Ascending aorta (tissue), 2 donors: ENCODE results near the gene PAX4. TPM values are rescaled to one million over a fixed set of nuclear protein-coding genes. Genes with fewer than 3 reads are reported as not detected.

Source experiments
- DNase-seq, 2 donors: peaks; one replicate each; pipeline ENCODE4 v3.0.0-alpha.2; 2019; ENCODE audit warnings: low spot score in 2 of 2
- H3K27ac ChIP-seq, 2 donors: fragments of 200-600 bp; sonication (generic); one replicate each; pipeline ENCODE4 v1.5.1; 2016 to 2017; ENCODE audit warnings: mild to moderate bottlenecking in 1 of 2
- H3K27me3 ChIP-seq: fragments of 200-600 bp; sonication (generic); one replicate; pipeline ENCODE4 v1.5.1; 2017
- H3K36me3 ChIP-seq, 2 donors: fragments of 200-600 bp; sonication (generic); one replicate each; pipeline ENCODE4 v1.5.1; 2016
- H3K4me1 ChIP-seq, 2 donors: fragments of 200-600 bp; sonication (generic); one replicate each; pipeline ENCODE4 v1.5.1; 2016 to 2017; ENCODE audit warnings: mild to moderate bottlenecking in 1 of 2
- H3K4me3 ChIP-seq, 2 donors: fragments of 200-600 bp; sonication (generic); one replicate each; pipeline ENCODE4 v1.5.1; 2016 to 2017; ENCODE audit warnings: mild to moderate bottlenecking in 1 of 2
- H3K9me3 ChIP-seq, 2 donors: fragments of 200-600 bp; sonication (generic); one replicate each; pipeline ENCODE4 v1.5.1; 2016
- intact Hi-C: fragments of 100-400 bp; cut with DNase I; formaldehyde crosslinking; loops from one replicate; pipeline ENCODE4 v1.15.1; 2023
- total RNA-seq: library from RNA; depleted of rRNA; stranded (reverse); fragments of >200 nt; gene quantifications from one replicate; pipeline ENCODE4 v1.1.0, GENCODE V29; 2016
- TF ChIP-seq, protein P1 (sequence below), 3 experiments: fragments of 200-600 bp in 2 of 3; fragments of 450-650 bp in 1 of 3; sonication (generic) in 2 of 3; IDR thresholded peaks; one replicate each; pipeline ENCODE4 v1.5.1; 2016 to 2019; ENCODE audit warnings: antibody characterized with exemption in 3 of 3, mild to moderate bottlenecking in 1 of 3, moderate library complexity in 1 of 3

Gene PAX4
- total RNA-seq, 1 donor from 2014 or later = not detected

DNA sequence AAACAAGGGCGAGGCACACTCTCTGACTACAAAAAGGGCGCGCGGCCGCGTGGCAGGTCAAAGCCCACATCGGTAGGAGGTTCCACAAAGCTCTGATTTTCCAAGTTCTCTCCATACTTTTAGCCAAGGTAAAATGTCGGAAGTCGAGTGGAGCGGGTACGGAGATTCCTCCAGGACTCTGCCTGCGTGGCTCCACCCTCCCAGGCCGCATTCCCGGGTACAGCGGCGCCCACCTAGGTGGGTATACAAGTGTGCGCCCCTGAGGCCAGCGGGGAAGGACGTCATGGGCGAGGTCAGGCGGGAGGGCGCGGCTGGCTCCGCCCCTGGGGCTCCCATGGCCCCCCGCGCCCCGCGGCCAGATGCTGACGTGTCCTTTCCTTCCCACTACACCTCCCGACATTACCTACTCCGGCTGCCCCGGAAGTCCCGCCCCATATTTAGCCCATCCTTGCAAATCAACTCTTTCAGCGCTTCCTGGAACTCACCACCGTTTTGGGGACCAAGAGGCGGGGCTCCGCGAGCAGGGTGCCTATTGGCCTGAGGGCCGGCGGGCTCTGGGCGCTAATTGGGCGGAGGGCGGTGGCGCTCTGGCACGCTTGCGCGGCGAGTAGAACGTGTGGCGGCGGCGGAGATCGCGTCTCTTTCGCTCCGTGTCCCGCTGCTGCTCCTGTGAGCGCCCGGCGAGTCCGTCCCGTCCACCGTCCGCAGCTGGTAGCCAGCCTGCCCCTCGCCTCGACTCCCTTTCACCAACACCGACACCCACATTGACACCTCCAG is 33.8 kb upstream of the PAX4 start, which contains the start of gene SND1:
TSS of gene SND1 (plus strand) at position 639 of the 777 bp plus-strand sequence. CDS start 180 bp downstream, outside the sequence.
- TF ChIP-seq, protein P1, sequence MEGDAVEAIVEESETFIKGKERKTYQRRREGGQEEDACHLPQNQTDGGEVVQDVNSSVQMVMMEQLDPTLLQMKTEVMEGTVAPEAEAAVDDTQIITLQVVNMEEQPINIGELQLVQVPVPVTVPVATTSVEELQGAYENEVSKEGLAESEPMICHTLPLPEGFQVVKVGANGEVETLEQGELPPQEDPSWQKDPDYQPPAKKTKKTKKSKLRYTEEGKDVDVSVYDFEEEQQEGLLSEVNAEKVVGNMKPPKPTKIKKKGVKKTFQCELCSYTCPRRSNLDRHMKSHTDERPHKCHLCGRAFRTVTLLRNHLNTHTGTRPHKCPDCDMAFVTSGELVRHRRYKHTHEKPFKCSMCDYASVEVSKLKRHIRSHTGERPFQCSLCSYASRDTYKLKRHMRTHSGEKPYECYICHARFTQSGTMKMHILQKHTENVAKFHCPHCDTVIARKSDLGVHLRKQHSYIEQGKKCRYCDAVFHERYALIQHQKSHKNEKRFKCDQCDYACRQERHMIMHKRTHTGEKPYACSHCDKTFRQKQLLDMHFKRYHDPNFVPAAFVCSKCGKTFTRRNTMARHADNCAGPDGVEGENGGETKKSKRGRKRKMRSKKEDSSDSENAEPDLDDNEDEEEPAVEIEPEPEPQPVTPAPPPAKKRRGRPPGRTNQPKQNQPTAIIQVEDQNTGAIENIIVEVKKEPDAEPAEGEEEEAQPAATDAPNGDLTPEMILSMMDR (IDR thresholded peaks at IDR 0.05) = no peak
- peak within 1 kb of the TSS; percentile 93 to 96 for H3K27ac ChIP-seq
- H3K27me3 ChIP-seq = no peaks in the 10 kb centered on the region
- no peaks in the 10 kb centered on the region for H3K9me3 ChIP-seq
- DNase-seq = peak; percentile 99 to 100
- peak within 1 kb of the TSS; percentile 73 to 89 for H3K4me3 ChIP-seq
- intact Hi-C loops = loop anchor here (1.0 to 5.0 kb wide), 3 partner anchors 56 to 259 kb away; partner anchors contain the start of genes ARF5 and ZNF800
- no peaks in the 10 kb centered on the region for H3K36me3 ChIP-seq
- peaks cover 0 to 24% of the 10 kb centered on the region in 2 donors for H3K4me1 ChIP-seq

DNA sequence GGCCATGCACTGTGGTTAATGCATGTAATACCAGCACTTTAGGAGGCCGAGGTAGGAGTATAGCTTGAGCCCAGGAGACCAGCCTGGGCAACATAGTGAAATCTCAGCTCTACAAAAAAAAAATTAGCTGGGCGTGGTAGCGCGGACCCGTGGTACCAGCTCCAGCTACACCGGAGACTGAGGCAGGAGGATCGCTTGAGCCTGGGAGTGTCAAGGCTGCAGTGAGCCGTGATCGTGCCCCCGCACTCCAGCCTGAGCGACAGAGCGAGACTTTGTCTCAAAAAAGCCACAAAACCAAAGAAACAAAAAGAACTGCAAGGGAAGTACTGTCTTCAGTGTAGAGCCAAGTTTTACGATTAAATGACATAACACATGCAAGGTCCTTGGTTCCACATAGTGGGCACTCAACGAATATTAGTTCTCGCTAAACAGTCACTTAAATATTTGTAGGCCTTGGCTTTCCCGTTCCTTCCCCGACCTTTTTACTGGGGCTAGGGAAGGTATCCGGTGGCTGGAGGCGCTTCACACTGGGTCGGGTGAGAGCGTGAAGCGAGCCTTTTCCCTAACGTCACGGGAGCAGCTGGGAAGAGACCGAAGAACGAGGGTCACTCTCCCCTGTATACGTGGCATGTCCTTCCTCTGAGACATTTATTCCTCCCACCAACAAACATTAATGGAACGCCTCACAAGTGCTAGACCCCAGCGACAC is 33.1 kb upstream of the PAX4 start:
- intact Hi-C loops = loop anchor here (5.0 kb wide), 1 partner anchor 56 kb away; no protein-coding TSS in a partner anchor
- peak overlapping the region; percentile 93 to 96 for H3K27ac ChIP-seq
- TF ChIP-seq, protein P1 (IDR thresholded peaks at IDR 0.05) = no peak
- H3K4me1 ChIP-seq = peaks cover 0 to 24% of the 10 kb centered on the region in 2 donors
- H3K9me3 ChIP-seq = no peaks in the 10 kb centered on the region
- no peak for DNase-seq
- peak overlapping the region; percentile 73 to 89 for H3K4me3 ChIP-seq
- H3K27me3 ChIP-seq = no peaks in the 10 kb centered on the region
- no peaks in the 10 kb centered on the region for H3K36me3 ChIP-seq

DNA sequence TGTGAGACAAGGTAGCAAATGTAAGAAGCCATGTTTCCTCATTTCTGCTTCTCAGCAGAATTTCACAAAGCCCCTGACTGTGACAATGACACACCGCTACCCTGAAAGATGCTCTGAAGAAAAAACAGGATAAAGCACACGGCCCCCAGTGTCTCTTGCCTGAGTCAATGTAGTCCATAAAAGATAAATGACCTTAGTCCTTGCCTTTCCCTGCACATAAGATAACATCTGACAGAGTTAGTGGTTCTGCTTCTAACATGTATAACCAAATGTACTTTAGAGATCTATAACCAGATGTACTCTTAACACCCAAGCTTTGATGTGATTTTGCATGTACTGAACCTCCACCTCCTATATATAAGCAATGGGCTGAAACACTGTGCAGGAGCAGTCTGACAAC is 31.0 kb upstream of the PAX4 start:
- H3K27me3 ChIP-seq = no peaks in the 10 kb centered on the region
- no peaks in the 10 kb centered on the region for H3K9me3 ChIP-seq
- H3K36me3 ChIP-seq = no peaks in the 10 kb centered on the region
- intact Hi-C loops = no loop called here
- peaks cover 0 to 11% of the 10 kb centered on the region in 2 donors for H3K4me1 ChIP-seq
- H3K4me3 ChIP-seq = no peak overlapping the region
- DNase-seq = no peak
- TF ChIP-seq, protein P1 (IDR thresholded peaks at IDR 0.05) = no peak
- no peak overlapping the region for H3K27ac ChIP-seq

DNA sequence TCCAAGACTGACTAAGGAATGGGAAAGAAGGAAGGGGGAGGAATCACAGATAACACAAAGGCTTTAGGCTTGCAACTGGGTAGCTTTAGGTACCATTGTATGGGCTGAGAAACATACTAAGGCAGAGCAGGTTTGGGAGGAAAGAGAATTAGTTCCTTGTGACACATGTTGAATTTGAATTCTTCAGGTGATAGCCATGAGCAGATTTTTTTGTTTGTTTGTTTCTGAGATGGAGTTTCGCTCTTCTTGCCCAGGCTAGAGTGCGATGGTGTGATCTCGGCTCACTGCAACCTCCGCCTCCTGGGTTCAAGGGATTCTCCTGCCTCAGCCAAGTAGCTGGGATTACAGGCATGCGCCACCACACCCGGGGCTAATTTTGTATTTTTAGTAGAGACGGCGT is 29.7 kb upstream of the PAX4 start:
- Histone ChIP-seq H3K27me3 (no peaks in the 10 kb centered on the region), H3K36me3 (no peaks in the 10 kb centered on the region), H3K4me3 (no peak overlapping the region), H3K9me3 (no peaks in the 10 kb centered on the region), H3K4me1 (no peaks in the 10 kb centered on the region), H3K27ac (no peak overlapping the region)
- DNase-seq = no peak
- intact Hi-C loops = no loop called here
- TF ChIP-seq, protein P1 (IDR thresholded peaks at IDR 0.05) = no peak

DNA sequence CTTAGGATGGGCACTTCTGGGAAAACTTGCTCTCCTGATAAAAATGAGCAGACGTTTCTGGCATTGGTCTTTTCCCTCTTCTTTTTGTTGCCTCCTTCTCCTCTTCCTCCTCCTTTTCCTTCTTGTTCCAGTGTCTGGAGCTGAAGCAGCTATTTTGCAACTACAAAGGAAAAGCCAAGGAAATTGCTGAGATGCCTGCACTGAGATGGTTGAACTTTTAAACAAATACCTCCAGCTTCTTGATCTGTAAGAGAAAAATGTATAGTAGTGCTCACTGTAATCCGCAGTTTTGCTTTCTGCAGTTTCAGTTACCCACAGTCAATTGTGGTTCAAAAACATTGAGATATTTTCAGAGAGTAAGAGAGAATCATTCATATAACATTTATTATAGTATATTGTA is 26.5 kb upstream of the PAX4 start:
- no peak for DNase-seq
- no peaks in the 10 kb centered on the region for H3K36me3 ChIP-seq
- no peaks in the 10 kb centered on the region for H3K4me1 ChIP-seq
- intact Hi-C loops = no loop called here
- H3K4me3 ChIP-seq = no peak overlapping the region
- H3K9me3 ChIP-seq = no peaks in the 10 kb centered on the region
- TF ChIP-seq, protein P1 (IDR thresholded peaks at IDR 0.05) = no peak
- no peak overlapping the region for H3K27ac ChIP-seq
- H3K27me3 ChIP-seq = no peaks in the 10 kb centered on the region
